ENCODE measurements around the gene PRICKLE1. TPM values are rescaled to one million over a fixed set of nuclear protein-coding genes. Genes with fewer than 3 reads are reported as not detected.

Gene PRICKLE1
- total RNA-seq, 4 donors from 2014 or later: 5.9 to 61.4 (median 28.4) TPM

DNA sequence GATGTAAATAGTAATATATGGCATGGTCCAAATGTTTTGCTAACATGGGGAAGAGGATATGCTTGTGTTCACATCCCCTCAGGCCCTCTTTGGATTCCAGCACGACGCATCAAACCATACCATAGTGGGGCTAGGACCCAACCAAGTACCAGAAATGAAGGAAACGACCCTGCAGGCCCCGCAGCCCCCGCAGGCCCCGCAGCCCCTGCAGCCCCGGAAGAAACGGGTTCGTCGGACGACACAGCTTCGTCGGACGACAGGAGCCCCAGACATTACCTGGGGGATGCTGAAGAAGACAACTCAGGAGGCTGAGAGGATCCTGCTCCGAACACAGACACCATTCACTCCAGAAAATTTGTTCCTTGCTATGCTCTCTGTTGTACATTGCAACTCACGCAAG is 143.7 kb downstream of the PRICKLE1 start:
- Histone ChIP-seq H3K4me3 (no peak overlapping the region), H3K27me3 (no peaks in the 10 kb centered on the region), H3K4me1 (no peaks in the 10 kb centered on the region), H3K36me3 (no peaks in the 10 kb centered on the region), H3K27ac (no peak overlapping the region), H3K9me3 (no peaks in the 10 kb centered on the region)
- DNase-seq: no peak
- no peak for TF ChIP-seq POLR2A (IDR thresholded peaks at IDR 0.05)
- TF ChIP-seq CTCF (IDR thresholded peaks at IDR 0.05): no peak
- intact Hi-C loops (cut with DNase I; ENCODE audit: low total_unique reads): no loop called here

DNA sequence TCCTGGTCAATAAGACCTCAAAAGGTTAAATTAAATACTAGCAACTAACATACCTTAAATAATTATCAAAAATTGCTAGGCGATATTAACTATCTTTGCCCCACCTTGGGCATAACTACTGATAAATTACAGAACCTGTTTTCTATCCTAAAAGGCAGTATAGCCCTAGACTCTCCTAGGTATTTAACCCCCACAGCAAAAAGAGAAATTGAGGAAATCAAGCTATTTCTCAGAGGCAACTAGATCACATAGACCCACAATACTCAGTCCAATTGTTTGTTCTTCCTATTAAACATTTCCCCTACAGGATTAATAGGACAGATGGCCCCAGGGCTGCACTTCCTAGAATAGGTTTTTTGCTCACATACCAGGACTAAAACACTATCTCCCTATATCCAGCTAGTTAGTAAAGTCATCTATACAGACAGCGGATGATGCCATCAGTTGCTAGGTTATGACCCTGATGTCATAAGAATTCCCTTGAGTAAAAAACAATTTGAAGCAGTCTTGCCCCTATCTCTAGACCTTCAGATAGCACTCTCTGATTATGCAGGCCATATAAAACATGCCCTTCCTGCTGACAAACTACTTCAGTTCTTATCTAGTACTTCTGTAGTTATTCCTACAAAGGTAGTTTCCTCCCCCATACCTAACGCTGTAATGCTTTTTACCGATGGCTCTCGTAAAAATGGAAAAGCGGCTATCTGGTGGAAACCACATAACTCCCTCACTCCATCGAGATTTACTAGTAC is 145.2 kb downstream of the PRICKLE1 start:
- Histone ChIP-seq H3K27me3 (no peaks in the 10 kb centered on the region), H3K9me3 (no peaks in the 10 kb centered on the region), H3K4me3 (no peak overlapping the region), H3K36me3 (no peaks in the 10 kb centered on the region), H3K4me1 (no peaks in the 10 kb centered on the region), H3K27ac (no peak overlapping the region)
- TF ChIP-seq POLR2A (IDR thresholded peaks at IDR 0.05) (no peak), CTCF (IDR thresholded peaks at IDR 0.05) (no peak)
- intact Hi-C loops (cut with DNase I; ENCODE audit: low total_unique reads): no loop called here
- no peak for DNase-seq

DNA sequence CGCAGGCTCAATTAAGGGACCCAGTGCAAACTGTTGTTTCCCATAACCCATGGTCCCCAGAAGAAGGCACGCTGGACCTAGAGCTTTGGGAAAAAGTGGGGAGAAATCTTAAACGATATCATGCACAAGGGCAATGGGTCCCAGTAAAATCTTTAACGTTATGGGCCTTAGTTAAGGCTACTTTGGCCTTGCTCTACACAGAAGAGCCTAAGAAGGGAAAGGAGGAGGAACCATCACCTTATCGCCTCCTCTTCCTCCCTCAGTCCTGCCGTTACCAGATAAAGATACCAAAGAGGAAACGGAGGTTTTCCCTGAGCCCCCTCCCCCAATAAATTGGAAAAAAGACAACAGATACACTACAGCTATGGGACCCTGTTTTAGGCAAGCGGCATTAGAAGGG is 146.7 kb downstream of the PRICKLE1 start:
- Histone ChIP-seq H3K36me3 (no peaks in the 10 kb centered on the region), H3K27ac (no peak overlapping the region), H3K4me1 (no peaks in the 10 kb centered on the region), H3K27me3 (no peaks in the 10 kb centered on the region), H3K4me3 (no peak overlapping the region), H3K9me3 (no peaks in the 10 kb centered on the region)
- intact Hi-C loops (cut with DNase I; ENCODE audit: low total_unique reads): no loop called here
- TF ChIP-seq CTCF (IDR thresholded peaks at IDR 0.05) (no peak), POLR2A (IDR thresholded peaks at IDR 0.05) (no peak)
- DNase-seq: no peak

- H3K4me3 ChIP-seq: no peak overlapping the region
- no peaks in the 10 kb centered on the region for H3K4me1 ChIP-seq
- no peaks in the 10 kb centered on the region for H3K9me3 ChIP-seq
- H3K27ac ChIP-seq: no peak overlapping the region
- no peaks in the 10 kb centered on the region for H3K27me3 ChIP-seq
- no peaks in the 10 kb centered on the region for H3K36me3 ChIP-seq
- intact Hi-C loops (cut with DNase I; ENCODE audit: low total_unique reads): no loop called here
- DNase-seq: no peak
- TF ChIP-seq POLR2A (IDR thresholded peaks at IDR 0.05) (no peak), CTCF (IDR thresholded peaks at IDR 0.05) (no peak)
These were observed 147.2 kb downstream of the PRICKLE1 start for GRCh38 chr12:42442311-42442759.

GRCh38 chr12:42440608-42441007 is 148.9 kb downstream of the PRICKLE1 start:
- no peak for DNase-seq
- Histone ChIP-seq H3K4me3 (no peak overlapping the region), H3K4me1 (no peaks in the 10 kb centered on the region), H3K9me3 (no peaks in the 10 kb centered on the region), H3K27ac (no peak overlapping the region), H3K27me3 (no peaks in the 10 kb centered on the region), H3K36me3 (no peaks in the 10 kb centered on the region)
- intact Hi-C loops (cut with DNase I; ENCODE audit: low total_unique reads): no loop called here
- no peak for TF ChIP-seq CTCF (IDR thresholded peaks at IDR 0.05)

Data from uterus (tissue), 4 donors.